Measurements from ENCODE around the gene PPM1D. TPM values are rescaled to one million over a fixed set of nuclear protein-coding genes. Genes with fewer than 3 reads are reported as not detected.

Gene PPM1D
- total RNA-seq, 2 donors from 2014 or later: 13.7 to 17.8 TPM

DNA sequence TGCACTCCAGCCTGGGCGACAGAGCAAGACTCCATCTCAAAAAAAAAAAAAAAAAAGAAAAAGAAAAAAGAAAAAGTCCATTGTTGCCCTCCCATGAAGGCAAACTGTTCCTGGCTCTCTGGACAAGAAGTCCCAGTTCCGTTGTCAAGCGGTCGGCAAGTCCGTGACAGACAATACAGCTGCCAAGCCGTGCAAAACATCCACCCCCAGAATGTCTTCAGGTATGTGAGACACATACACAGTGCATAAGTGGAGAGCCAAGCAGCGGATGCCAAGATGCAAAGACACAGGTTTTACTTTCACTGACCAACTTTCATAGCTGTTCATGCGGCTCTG, 40.4 kb upstream of the PPM1D start:
- Histone ChIP-seq H3K27me3 (replicated peaks; ENCODE audit: insufficient read depth) (no peaks in the 10 kb centered on the region), H3K27ac (no peak overlapping the region), H3K36me3 (no peaks in the 10 kb centered on the region), H3K4me3 (no peak overlapping the region), H3K9me3 (no peaks in the 10 kb centered on the region), H3K4me1 (ENCODE audit: control insufficient read depth in 1 of 2, low read depth in 2 of 2) (no peaks in the 10 kb centered on the region)
- ATAC-seq (ENCODE audit: insufficient number of reproducible peaks, low FRiP score, low read depth): no peak
- TF ChIP-seq, protein P1, sequence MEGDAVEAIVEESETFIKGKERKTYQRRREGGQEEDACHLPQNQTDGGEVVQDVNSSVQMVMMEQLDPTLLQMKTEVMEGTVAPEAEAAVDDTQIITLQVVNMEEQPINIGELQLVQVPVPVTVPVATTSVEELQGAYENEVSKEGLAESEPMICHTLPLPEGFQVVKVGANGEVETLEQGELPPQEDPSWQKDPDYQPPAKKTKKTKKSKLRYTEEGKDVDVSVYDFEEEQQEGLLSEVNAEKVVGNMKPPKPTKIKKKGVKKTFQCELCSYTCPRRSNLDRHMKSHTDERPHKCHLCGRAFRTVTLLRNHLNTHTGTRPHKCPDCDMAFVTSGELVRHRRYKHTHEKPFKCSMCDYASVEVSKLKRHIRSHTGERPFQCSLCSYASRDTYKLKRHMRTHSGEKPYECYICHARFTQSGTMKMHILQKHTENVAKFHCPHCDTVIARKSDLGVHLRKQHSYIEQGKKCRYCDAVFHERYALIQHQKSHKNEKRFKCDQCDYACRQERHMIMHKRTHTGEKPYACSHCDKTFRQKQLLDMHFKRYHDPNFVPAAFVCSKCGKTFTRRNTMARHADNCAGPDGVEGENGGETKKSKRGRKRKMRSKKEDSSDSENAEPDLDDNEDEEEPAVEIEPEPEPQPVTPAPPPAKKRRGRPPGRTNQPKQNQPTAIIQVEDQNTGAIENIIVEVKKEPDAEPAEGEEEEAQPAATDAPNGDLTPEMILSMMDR (IDR thresholded peaks at IDR 0.05): no peak
- no peak for DNase-seq (ENCODE audit: low spot score)

DNA sequence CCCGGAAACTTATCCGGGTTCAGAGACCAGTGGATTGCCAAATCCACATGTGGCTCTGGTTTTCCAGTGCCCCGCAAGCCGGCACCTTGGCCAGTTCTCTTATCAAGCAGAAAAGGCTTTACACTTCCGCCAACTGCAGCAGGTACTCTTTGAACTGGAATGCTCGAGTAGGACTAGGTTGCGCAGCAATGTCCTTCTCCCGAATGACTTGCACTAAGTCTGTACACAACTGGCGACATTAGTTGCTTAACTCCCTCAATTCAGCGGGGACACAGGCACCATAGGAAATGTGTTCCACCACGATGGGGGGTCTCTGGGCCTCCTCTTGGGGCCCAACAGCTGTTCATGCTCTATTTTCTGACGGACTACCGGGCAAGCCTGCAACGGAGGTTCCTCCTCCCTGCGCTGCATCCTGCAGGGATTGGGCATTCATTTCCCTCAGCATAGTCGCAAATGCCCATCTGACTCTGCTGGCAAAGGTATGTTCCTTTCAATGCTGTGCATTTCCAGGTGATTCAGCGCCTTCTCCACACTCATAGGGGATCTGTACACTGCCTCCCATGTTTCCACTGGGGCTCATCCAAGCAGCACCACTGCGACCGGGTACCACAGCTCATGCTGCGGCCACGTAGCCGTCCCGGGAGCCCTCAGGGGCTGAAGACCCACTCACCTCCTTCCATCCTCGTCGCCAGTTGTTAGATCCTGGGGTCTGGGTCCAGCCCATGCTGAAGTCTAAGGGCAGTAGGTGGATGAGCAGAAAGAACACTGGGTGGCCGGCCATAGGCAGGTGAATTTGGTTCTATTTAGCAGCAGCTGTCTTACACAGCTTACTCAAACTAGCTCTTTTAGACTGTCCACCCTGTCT, 39.8 kb upstream of the PPM1D start:
- Histone ChIP-seq H3K27me3 (replicated peaks; ENCODE audit: insufficient read depth) (no peaks in the 10 kb centered on the region), H3K27ac (no peak overlapping the region), H3K4me3 (no peak overlapping the region), H3K36me3 (no peaks in the 10 kb centered on the region), H3K4me1 (ENCODE audit: control insufficient read depth in 1 of 2, low read depth in 2 of 2) (no peaks in the 10 kb centered on the region), H3K9me3 (no peaks in the 10 kb centered on the region)
- ATAC-seq (ENCODE audit: insufficient number of reproducible peaks, low FRiP score, low read depth): no peak
- TF ChIP-seq, protein P1 (IDR thresholded peaks at IDR 0.05): no peak
- DNase-seq (ENCODE audit: low spot score): no peak

DNA sequence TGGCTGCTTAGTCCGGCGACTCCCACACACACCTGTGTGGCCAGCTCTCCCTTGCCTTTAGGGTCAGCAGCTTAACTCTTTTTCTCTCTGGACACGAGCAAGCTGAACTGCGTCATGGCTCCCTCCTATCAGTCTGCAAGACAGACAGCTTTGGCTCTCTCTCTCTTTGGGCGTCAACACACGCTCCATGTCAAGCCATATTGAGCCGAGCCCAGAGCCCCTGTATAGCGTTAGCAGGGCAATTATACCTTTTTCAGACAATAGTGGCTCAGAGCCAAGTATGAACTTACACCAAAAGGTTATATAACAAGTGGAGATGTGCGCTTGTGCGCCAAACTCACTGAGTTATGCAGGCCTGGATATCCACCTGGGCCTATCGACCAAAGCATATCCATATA, 39.1 kb upstream of the PPM1D start:
- no peak for ATAC-seq (ENCODE audit: insufficient number of reproducible peaks, low FRiP score, low read depth)
- TF ChIP-seq, protein P1 (IDR thresholded peaks at IDR 0.05): no peak
- H3K27ac ChIP-seq: no peak overlapping the region

DNA sequence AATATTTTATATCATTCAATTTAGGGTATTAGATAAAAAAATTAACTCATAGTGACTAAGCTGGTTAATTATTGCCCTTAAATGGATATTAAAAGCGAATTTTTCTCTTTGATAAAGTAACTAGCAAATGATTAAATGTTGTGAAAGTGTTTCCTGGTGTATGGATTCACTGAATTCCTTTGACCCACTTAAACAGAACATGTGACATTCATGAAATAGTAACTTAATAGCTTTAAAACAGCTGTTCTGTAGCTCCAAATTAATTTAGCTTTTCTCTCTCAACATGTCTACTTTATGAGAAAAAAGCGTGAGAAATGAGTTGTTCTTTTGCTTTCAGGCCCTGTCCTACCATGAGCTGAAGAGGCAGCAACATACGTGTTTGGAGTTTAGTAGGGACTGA, 37.6 kb upstream of the PPM1D start:
- H3K36me3 ChIP-seq: no peaks in the 10 kb centered on the region
- ATAC-seq (ENCODE audit: insufficient number of reproducible peaks, low FRiP score, low read depth) (no peak), DNase-seq (ENCODE audit: low spot score) (no peak)
- no peak overlapping the region for H3K4me3 ChIP-seq
- no peaks in the 10 kb centered on the region for H3K9me3 ChIP-seq
- TF ChIP-seq, protein P1 (IDR thresholded peaks at IDR 0.05): no peak
- H3K27me3 ChIP-seq (replicated peaks; ENCODE audit: insufficient read depth): no peaks in the 10 kb centered on the region
- no peak overlapping the region for H3K27ac ChIP-seq
- H3K4me1 ChIP-seq (ENCODE audit: control insufficient read depth in 1 of 2, low read depth in 2 of 2): no peaks in the 10 kb centered on the region

More for the DNA sequence above, 39.1 kb upstream of the PPM1D start:
- DNase-seq (ENCODE audit: low spot score): no peak
- H3K4me3 ChIP-seq: no peak overlapping the region
- H3K4me1 ChIP-seq (ENCODE audit: control insufficient read depth in 1 of 2, low read depth in 2 of 2): no peaks in the 10 kb centered on the region
- H3K27me3 ChIP-seq (replicated peaks; ENCODE audit: insufficient read depth): no peaks in the 10 kb centered on the region
- no peaks in the 10 kb centered on the region for H3K36me3 ChIP-seq
- no peaks in the 10 kb centered on the region for H3K9me3 ChIP-seq

DNA sequence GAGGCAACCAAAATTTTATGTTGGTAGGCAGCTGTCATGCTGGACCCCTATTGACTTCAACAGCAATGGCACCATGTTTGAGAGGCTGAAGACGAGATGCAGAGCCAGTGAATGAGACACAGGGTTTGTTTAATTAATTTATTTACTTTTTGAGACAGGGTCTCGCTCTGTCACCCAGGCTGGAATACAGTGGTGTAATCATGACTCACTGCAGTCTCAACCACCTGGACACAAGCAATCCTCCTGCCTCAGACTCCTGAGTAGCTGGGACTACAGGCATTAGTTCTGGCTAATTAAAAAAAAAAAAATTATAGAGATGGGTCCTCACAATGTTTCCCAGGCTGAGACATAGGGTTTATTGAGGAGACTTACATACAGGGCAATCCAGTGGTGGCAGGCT, 36.2 kb upstream of the PPM1D start:
- Histone ChIP-seq H3K4me1 (ENCODE audit: control insufficient read depth in 1 of 2, low read depth in 2 of 2) (no peaks in the 10 kb centered on the region), H3K9me3 (no peaks in the 10 kb centered on the region), H3K36me3 (no peaks in the 10 kb centered on the region), H3K4me3 (no peak overlapping the region), H3K27me3 (replicated peaks; ENCODE audit: insufficient read depth) (no peaks in the 10 kb centered on the region), H3K27ac (no peak overlapping the region)
- no peak for DNase-seq (ENCODE audit: low spot score)
- no peak for ATAC-seq (ENCODE audit: insufficient number of reproducible peaks, low FRiP score, low read depth)
- TF ChIP-seq, protein P1 (IDR thresholded peaks at IDR 0.05): no peak

Data from thoracic aorta (tissue), 2 donors.